ENCODE results near the gene PPDPF.

Gene PPDPF

GRCh38 chr20:63522091-63522868 is 1.7 kb downstream of the PPDPF start:
- no peak for DNase-seq

GRCh38 chr20:63522981-63523611 is 2.5 kb downstream of the PPDPF start:
- no peak for DNase-seq

- DNase-seq, result no peak
Observed at GRCh38 chr20:63525185-63525584, 4.6 kb downstream of the PPDPF start.

- no peak for DNase-seq
Observed at GRCh38 chr20:63525971-63526370, 5.4 kb downstream of the PPDPF start.

- no peak for DNase-seq
Observed at GRCh38 chr20:63527184-63527583, 6.6 kb downstream of the PPDPF start.

- no peak for DNase-seq
Observed at GRCh38 chr20:63529180-63529860, 8.8 kb downstream of the PPDPF start.

- DNase-seq, result no peak
Observed at GRCh38 chr20:63529861-63530787, 9.6 kb downstream of the PPDPF start.

- DNase-seq, result no peak
Observed at GRCh38 chr20:63530788-63531160, 10.2 kb downstream of the PPDPF start.

- DNase-seq, result no peak
Observed at GRCh38 chr20:63531686-63532448, 11.3 kb downstream of the PPDPF start.

GRCh38 chr20:63532449-63532971 is 11.9 kb downstream of the PPDPF start:
- DNase-seq, result no peak

- no peak for DNase-seq
Observed at GRCh38 chr20:63533388-63533787, 12.8 kb downstream of the PPDPF start.

GRCh38 chr20:63533871-63534393 is 13.4 kb downstream of the PPDPF start:
- DNase-seq, result no peak

GRCh38 chr20:63534427-63534830 is 13.9 kb downstream of the PPDPF start:
- no peak for DNase-seq

- no peak for DNase-seq
Observed at GRCh38 chr20:63534831-63535651, 14.5 kb downstream of the PPDPF start.

GRCh38 chr20:63536241-63536977 is 15.8 kb downstream of the PPDPF start:
- no peak for DNase-seq

GRCh38 chr20:63536997-63537524 is 16.5 kb downstream of the PPDPF start, which contains the start of gene PTK6:
PTK6 (minus strand) TSS chr20:63537376; CDS start chr20:63537314, 62 bp downstream.
- DNase-seq, result peak in 1 of 2 experiments; percentile 17

GRCh38 chr20:63537525-63538203 is 17.1 kb downstream of the PPDPF start:
- peak; percentile 79 to 81 for DNase-seq

GRCh38 chr20:63538204-63539091 is 17.9 kb downstream of the PPDPF start:
- no peak for DNase-seq

Data from Kasumi-1 (cell line).